IPS DF 4.7 (cell line): ENCODE data around the gene RAD18.

Experiments
- DNase-seq: peaks from one replicate; pipeline ENCODE4 v3.0.0-alpha.2; 2013; ENCODE audit warnings: low spot score; ENCODE audit errors: extremely low read depth

Gene RAD18

GRCh38 chr3:8985876-8986275 is 22.6 kb upstream of the RAD18 start:
- DNase-seq: no peak

- no peak for DNase-seq
Observed at GRCh38 chr3:8985411-8985831, 22.1 kb upstream of the RAD18 start.

- DNase-seq: no peak
Observed at GRCh38 chr3:8984526-8984925, 21.3 kb upstream of the RAD18 start.

GRCh38 chr3:8984081-8984480 is 20.8 kb upstream of the RAD18 start:
- DNase-seq: no peak

GRCh38 chr3:8983591-8983990 is 20.3 kb upstream of the RAD18 start:
- no peak for DNase-seq

- DNase-seq: no peak
Observed at GRCh38 chr3:8983026-8983425, 19.8 kb upstream of the RAD18 start.

GRCh38 chr3:8982509-8982908 is 19.2 kb upstream of the RAD18 start:
- DNase-seq: no peak

GRCh38 chr3:8981700-8982099 is 18.4 kb upstream of the RAD18 start:
- DNase-seq: no peak

GRCh38 chr3:8981296-8981695 is 18.0 kb upstream of the RAD18 start:
- no peak for DNase-seq

GRCh38 chr3:8980756-8981257 is 17.5 kb upstream of the RAD18 start:
- DNase-seq: no peak

- DNase-seq: no peak
Observed at GRCh38 chr3:8979262-8979661, 16.0 kb upstream of the RAD18 start.

GRCh38 chr3:8978551-8978950 is 15.3 kb upstream of the RAD18 start:
- no peak for DNase-seq

- DNase-seq: no peak
Observed at GRCh38 chr3:8976540-8977182, 13.4 kb upstream of the RAD18 start.

GRCh38 chr3:8975081-8976020 is 12.1 kb upstream of the RAD18 start:
- DNase-seq: no peak

- no peak for DNase-seq
Observed at GRCh38 chr3:8974458-8974857, 11.2 kb upstream of the RAD18 start.

GRCh38 chr3:8972639-8973038 is 9.4 kb upstream of the RAD18 start:
- no peak for DNase-seq

- no peak for DNase-seq
Observed at GRCh38 chr3:8970971-8971589, 7.8 kb upstream of the RAD18 start.

GRCh38 chr3:8969241-8969640 is 6.0 kb upstream of the RAD18 start:
- no peak for DNase-seq

GRCh38 chr3:8968375-8968882 is 5.2 kb upstream of the RAD18 start:
- DNase-seq: no peak

GRCh38 chr3:8967553-8967952 is 4.3 kb upstream of the RAD18 start:
- DNase-seq: no peak

- DNase-seq: no peak
Observed at GRCh38 chr3:8966820-8967348, 3.6 kb upstream of the RAD18 start.
